HG02588 (cell line): ENCODE measurements around the gene SLC25A21.
A peak's percentile ranks its signal among the peaks of the same experiment; 100 is the strongest.
"Not testable (repeated sequence)": the region's sequence is repeated elsewhere in the genome, so short reads cannot be mapped to it uniquely, and the experiment has no call there.

Experiments
- ATAC-seq: cut with Tn5 transposase; IDR thresholded peaks from one replicate; pipeline ENCODE4 v1.9.1; 2021; ENCODE audit warnings: mild to moderate bottlenecking, moderate library complexity; ENCODE audit not compliant: unreplicated experiment

The SLC25A21 gene

DNA sequence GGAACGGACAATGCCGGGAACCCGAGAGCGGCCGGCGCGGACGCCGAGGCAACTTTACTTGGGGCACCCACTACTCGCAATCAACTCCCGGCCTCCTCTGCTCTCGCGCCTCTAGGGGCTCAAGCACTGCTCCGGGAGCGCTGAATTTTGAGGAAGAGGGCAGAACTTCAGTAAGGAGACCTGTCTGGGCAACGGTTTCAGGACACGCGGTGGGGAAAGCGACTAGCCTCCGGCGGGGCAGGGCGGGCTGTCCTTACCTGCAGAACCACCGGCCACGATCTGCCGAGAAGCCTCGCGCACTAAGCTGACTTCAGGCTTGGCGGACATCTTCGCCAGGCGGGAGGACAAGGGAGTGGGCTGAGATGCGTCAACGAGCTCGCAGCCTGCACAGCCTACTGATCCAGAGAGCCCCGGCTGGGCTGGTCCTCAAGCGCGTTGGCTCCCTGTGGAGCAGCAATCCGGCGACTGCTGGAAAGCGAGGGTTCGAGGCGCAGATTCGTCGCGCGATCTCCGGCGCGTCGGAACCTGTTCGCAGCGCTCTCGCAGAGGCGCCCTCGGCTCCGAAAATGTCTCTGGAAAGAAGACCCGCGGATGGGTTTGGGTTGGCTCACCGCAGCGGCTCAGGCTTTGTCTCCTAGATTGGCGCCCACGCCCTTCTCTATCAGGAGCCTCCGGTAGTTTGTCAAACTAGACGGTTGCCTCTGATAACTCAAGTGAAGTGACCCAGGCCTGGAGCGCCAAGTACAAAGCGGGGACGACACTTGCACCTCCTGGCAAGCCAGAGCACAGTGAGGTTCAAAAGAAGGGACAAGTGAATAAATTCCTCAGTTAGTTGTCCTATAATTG lies at the start of gene SLC25A21:
Gene SLC25A21 (minus strand): TSS at position 583 of the 846 bp plus-strand sequence.
- no peak for ATAC-seq

DNA sequence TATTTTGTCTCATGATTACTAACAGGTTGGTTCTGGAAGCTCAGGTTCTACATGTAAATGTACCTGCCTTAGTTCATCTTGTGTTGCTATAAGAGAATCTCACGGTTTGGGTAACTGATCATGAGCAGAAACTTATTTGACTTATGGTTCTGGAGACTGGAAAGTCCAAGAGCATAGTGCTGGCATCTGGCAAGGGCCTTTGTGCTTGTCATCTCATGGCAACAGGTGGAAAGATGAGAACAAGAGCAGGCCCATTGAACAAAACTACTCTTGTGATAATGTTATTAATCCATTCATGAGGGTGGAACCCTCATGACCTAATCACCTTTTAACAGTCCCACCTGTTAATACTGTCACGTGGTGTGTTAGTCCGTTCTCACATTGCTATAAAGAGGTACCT lies 48.7 kb upstream of the SLC25A21 start:
- no peak for ATAC-seq

DNA sequence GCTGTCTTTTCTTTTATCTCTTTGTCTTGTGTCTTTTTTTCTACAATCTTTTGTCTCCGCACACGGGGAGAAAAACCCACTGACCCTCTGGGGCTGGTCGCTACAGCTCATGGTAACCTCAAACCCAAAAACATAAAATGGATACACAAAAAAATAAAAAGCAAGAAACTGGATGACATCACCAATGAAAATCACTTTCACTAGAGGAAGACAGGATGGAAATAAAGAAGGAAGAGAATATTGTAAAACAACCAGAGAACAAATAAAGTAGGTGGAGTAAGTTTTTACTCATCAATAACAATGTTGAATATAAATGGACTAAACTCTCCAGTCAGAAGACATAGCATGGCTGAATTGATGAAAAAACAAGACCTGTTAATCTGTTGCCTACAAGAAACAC lies 42.9 kb upstream of the SLC25A21 start:
- no peak for ATAC-seq

DNA sequence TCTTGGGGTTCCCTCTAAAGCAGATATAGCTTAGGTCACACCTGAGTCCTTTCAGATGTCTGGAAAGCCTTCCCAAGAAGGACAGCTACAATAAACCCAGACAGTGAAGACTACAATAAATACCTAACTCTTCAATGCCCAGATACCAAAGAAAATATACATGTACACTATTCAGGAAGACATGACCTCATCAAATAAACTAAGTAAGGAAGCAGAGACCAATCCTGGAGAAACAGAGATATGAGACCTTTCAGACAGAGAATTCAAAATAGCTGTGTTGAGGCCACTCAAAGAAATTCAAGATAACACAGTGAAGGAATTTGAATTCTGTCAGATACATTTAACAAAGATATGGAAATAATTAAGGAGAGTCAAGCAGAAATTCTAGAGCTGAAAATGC lies 40.6 kb upstream of the SLC25A21 start:
- no peak for ATAC-seq

DNA sequence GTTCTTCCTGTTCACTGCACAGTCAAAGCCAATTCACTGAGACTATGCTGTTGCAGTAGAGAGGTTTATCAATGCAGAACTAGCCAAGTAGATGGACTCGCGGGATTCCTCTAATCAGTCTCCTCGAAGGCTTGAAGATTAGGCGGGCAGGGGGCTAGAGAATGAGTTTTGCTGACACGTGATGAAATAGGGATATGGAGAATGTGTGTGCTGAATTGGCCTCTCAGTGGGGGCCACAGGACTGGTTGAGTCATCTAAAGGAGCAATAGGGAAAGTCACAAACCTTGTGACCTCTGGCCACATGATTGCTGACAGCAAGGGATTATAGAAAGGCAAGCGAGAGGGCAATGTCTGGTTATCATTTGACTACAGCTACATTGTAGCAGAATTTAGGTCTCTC lies 38.0 kb upstream of the SLC25A21 start:
- ATAC-seq: no peak

DNA sequence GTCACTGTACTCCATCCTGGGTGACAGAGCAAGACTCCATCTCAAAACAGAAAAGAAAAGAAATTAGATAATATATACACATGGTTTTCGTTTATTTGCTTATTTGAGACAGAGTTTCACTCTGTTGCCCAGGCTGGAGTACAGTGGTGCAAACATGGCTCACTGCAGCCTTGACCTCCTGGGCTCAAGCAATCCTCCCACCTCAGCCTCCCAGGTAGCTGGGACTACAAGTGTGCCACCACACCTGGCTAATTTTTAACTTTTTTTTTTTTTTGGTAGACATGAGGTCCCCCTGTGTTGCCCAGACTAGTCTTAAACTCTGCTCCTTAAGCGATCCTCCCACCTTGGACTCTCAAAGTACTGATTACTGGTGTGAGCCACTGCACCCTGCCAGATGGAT lies 37.2 kb upstream of the SLC25A21 start:
- ATAC-seq: not testable (repeated sequence)

DNA sequence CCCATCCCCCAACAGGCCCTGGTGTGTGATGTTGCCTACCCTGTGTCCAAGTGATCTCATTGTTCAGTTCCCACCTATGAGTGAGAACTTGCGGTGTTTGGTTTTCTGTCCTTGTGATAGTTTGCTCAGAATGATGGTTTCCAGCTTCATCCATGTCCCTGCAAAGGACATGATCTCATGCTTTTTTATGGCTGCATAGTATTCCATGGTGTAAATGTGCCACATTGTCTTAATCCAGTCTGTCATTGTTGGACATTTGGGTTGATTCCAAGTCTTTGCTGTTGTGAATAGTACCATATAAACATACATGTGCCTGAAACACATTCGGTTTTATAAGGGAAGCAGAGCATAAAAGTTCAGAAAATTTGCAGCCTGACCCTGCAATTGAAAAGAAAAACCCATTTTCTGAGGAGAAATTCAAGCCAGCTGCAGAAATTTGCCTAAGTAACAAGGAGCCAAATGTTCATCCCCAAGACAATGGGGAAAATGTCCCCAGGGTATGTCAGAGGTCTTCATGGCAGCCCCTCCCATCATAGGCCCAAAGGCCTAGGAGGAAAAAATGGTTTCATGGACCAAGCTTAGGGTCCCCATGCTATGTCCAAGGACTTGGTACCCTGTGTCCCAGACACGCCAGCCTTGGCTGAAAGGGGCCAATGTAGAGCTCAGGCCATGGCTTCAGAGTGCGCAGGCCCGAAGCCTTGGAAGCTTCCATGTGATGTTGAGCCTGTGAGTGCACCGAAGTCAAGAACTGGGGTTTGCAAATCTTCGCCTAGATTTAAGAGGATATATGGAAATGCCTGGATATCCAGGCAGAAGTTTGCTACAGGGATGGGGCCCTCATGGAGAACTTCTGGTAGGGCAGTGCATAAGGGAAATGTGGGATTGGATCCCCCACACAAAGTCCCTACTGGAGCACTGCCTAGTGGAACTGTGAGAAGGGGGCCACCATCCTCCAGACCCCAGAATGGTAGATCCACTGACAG lies 33.5 kb upstream of the SLC25A21 start:
- ATAC-seq: not testable (repeated sequence)

DNA sequence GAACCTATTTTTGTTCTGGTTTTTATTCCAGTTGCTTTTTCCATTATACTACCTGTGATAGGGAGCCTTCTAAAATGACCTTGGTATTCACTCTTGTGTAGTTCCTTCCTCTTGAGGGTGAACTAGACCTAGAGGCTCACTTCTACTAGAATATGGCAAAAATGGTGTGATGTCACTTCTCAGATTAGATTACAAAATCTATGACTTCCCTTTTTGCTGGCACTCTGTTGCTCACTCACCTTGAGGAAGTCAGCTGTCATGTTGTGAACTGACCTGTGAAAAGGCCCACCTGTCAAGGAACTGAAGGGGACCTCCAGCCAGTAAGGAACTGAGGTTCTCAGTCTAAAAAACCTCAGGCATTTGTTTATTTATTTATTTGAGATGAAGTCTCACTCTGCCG lies 31.0 kb upstream of the SLC25A21 start:
- no peak for ATAC-seq

DNA sequence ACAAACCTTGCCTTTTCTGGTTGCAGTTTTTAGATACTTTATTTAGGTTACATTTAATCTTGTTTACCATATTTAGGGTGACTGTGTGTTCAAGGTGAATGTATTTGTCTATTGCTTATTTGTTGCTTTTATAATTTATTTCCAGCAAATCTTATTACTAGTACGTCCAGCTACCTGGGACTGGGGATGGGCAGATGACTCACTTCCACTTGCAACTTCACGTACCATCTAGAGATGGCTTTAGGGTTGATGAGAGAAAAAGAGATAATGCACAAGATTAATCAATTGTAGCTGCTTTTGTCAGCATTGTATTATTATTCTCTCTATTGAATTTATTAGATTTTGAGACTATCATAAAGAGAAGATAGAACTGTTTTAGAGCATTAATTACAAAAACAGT lies 30.4 kb upstream of the SLC25A21 start:
- no peak for ATAC-seq

DNA sequence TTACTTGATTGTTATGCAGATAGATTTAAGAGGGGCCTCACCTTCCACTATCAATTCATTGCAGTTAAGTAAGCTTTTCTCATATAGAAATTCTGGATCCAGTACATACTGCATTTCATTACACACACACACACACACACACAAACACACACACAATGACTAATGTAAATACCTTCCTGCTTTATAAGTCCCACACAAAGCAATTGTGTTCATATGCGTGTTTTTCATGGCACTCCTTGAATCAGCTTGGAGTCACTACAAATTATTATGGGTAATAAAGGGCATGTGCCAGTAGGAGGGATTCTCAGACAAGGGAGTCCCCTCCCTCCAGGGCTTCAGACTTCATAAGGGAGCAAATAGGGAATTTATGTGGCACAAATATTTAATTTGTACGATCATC lies 29.9 kb upstream of the SLC25A21 start:
- no peak for ATAC-seq

DNA sequence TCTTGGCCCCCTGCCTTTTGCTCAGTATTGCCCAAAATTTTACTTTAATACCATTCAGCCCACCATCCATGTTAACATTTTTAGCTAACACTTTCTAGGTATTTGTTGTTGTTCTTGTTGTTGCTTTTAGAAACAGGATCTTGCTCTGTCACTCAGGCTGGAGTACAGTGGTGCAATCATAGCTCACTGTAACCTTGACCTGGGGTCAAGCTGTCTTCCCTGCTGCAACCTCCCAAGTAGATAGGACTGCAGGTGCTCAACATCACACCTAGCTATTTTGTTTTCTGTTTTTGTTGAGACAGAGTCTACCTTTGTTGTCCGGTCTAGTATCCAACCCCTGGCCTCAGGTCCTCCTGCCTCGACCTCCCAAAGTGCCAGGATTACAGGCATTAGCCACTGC lies 29.3 kb upstream of the SLC25A21 start:
- ATAC-seq: no peak

DNA sequence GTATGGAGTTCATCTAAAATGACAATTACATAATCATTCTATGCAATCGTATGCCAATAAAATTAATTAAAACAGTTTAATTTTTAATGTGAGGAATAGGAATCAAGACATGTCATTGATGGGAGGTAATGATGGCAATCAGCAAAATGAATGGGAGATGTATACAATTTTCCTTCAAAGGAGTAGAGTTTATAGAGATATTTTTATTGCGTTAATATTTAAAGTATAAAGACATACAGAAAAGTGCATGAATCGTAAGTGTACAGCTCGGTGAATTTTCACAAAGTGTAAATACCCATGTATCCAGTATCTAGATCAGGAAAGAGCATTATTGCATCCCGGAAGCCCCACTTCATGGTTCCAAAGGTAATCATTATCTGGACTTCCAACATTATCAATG lies 26.5 kb upstream of the SLC25A21 start:
- no peak for ATAC-seq

DNA sequence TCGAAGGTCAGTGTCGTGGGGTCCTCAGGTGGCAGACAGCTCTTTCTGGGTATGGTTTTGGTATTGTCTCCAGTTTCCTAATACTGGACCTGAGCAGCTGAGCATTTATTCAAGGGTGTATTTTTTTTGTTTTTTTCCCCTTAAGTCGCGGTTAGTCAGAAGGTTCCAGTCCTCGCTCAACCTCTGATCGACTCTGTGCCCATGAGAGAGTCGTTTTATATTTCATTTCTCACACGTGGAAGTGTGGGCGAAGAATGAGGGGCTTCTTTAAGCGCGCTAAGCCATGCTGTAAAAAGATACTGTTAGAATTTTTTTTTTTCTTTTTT lies 25.8 kb upstream of the SLC25A21 start:
- no peak for ATAC-seq

DNA sequence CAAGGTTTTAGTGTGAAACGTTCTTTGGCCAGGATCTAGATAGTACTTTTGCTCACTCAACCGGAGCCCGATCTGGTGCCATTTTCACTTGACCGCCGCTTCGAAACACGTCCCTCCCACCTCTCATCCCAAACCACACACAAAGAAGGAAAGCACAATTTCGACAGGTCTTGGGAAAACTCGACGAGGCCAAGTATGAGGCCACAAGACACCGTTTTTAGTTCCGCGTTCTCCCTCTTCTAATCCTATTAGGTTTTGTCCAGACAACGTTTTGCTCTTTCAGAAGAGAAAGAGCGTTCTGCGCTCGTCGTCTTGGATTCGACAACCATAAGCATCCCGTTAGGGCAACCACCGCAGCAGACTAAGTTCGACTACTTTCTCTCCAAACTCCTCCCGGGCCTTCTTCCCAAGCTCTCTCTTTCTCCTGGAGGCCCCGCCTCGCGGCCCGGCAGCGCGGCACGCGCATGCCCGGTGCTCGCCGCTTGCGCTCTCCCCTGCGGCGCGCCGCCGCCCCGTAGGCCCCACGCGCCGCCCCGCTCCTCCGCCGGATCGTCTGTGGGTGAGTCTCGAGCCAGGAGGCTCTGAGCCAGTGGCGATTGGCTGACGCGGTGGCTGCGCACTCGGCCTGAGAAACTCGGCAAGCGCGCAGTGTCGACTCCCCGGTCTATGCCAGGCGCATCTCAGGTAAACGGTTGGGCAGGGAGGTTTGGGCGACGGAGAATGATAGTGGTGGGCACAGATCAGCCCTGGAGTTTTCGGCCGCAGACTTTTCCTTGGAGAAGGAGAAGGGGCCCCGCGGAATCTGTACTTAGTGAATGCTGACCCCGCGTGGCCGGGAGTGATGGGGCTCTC lies 25.2 kb upstream of the SLC25A21 start, which contains the start of gene MIPOL1:
Gene MIPOL1 (plus strand): TSS at position 517 of the 852 bp plus-strand sequence. CDS start 49,952 bp downstream, outside the sequence.
- peak; percentile 81 for ATAC-seq

DNA sequence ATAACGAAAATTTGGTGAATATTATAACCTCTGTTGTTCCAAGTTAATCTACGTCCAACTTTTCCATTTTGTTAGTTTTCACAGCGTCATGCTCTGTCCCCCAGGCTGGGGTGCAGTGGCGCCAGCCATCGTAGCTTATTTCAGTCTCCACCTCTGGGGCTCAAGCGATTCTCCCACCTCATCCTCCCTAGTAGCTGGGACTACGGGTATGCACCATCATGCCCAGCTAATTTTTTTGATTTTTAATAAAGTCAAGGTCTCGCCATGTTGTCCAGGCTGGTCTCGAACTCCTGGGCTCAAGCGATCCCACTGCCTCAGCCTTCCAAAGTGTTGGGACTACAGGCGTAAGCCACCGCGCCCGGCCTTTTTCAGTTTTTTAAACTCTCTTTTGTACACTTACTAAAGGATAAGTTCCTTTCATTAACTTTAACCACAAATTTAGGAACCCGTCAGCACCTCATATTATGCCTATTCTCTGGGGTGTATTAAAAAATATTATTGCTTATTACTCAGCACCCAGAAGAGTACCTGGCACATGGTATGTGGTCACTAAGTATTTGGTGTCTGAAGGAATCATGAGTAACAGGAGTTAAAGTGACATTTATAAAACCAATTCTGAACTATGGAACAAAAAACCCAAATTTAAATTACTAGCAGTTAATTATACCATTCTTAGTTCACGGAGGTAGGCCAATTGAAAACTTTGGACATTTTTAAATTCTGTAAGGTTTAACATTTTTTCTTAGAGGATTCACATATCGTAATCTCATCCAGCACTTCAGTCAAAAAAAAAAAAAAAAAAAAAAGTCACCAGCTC lies 24.4 kb upstream of the SLC25A21 start:
- no peak for ATAC-seq

DNA sequence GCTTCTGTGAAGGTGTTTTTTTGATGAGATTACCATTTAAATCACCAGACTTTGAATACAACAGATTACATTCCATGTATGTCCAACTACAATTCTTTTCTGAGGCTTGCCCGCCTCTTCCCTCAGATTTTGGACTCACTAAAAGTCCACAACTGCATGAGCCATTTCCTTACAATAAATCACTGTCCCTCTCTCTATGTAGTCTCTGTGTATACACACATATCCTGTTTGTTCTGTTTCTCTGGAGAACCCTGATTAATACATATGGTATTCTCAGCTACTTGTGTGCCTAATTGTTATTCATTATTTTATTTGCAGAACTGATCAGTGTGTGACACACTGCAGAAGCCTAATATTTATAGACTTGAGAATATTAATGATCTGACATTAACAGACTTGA lies 22.9 kb upstream of the SLC25A21 start:
- ATAC-seq: no peak

DNA sequence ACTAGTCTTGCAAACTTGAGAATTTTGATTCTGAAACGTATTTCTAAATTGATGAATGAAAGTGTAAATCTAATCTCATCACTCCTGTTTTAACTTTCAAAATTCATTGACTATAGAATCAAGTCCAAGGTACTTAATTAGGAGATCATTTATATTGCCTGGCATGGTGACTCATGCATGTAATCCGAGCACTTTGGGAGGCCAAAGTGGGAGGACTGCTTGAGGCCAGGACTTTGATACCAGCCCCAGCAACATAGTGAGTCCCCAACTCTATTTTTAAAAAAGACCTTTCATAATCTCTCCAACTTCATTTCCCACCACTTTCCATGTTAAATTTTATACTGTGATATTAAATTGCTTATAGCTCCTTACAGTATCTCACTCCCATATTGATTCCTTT lies 22.3 kb upstream of the SLC25A21 start:
- ATAC-seq: no peak

DNA sequence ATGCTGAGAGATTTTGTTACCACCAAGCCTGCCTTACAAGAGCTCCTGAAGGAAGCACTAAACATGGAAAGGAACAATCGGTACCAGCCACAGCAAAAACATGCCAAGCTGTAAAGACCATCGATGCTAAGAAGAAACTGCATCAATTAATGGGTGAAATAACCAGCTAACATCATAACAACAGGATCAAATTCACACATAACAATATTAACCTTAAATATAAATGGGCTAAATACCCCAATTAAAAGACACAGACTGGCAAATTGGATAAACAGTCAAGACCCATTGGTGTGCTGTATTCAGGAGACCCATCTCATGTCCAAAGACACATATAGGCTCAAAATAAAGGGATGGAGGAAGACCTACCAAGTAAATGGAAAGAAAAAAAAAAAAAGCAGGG lies 17.3 kb upstream of the SLC25A21 start:
- ATAC-seq: not testable (repeated sequence)

DNA sequence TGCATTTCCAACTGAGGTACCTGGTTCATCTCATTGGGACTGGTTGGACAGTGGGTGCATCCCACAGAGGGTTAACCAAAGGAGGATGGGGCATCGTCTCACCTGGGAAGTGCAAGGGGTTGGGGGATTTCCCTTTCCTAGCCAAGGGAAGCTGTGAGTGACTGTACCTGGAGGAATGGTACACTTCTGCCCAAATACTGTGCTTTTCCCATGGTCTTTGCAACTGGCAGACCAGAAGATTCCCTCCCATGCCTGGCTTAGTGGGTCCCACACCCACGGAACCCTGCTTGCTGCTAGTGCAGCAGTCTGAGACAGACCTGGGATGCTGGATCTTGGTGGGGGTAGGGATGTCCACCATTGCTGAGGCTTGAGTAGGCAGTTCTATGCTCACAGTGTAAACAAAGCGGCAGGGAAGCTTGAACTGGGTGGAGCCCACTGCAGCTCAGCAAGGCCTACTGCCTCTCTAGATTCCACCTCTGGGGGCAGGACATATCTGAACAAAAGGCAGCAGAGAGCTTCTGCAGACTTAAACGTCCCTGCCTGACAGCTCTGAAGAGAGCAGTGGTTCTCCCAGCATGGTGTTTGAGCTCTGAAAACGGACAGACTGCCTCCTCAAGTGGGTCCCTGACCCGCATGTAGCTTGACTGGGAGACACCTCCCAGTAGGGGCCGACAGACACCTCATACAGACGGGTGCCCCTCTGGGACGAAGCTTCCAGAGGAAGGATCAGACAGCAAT lies 15.6 kb upstream of the SLC25A21 start:
- ATAC-seq: not testable (repeated sequence)
